ENCODE data around the gene SH3TC1.
A peak's percentile ranks its signal among the peaks of the same experiment; 100 is the strongest.

Gene SH3TC1

DNA sequence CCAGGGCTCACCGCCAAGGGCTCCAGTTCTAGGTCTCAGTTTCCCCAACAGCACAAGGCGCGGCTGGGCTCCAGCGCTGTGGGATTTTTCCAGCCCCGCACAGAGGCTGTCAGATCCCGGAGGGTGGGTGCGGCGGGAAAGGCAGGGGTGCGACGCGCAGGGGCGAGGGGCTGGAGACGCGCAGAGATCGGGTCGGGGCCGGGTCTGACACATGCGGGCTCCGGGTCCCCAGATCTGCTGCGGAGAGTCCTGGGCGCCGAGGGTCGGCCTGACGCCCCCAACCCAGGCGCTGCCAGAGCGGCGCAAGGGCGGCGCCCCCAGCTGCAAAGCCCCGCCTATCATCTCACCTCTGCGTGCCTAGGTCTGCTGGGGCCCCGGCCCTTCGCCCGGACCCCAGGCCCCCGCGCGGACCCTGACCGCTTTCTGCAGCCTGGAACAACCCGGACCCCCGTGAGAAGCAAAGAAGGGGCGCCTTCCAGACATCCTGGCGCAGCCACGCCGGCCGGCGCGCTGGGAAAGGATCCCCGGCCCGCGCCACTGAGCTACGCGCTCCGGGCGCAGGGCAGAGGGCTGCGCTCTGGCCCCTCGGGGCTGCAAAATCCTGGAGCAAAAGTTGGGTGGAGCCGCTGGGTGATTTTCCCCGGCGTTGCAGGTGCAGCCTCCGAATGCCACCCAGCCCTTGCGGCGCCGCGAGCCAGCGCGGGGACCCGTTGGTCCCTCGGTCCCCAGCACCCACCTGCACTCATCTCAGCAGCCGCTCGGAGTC lies 41.0 kb upstream of the SH3TC1 start:
- H3K27me3 Mint-ChIP-seq: no peaks in the 10 kb centered on the region
- peak overlapping the region; percentile 97 for H3K4me3 Mint-ChIP-seq
- no peak for DNase-seq (ENCODE audit: low spot score in 2 of 2)
- H3K36me3 Mint-ChIP-seq (ENCODE audit: insufficient read depth): peaks cover 6% of the 10 kb centered on the region
- H3K4me1 Mint-ChIP-seq: peaks cover 17% of the 10 kb centered on the region
- H3K27ac Mint-ChIP-seq (ENCODE audit: low read depth): no peak overlapping the region
- peak; percentile 1 for ATAC-seq (replicated peaks; ENCODE audit: extremely low read depth, poor library complexity, severe bottlenecking)
- no peaks in the 10 kb centered on the region for H3K9me3 Mint-ChIP-seq

DNA sequence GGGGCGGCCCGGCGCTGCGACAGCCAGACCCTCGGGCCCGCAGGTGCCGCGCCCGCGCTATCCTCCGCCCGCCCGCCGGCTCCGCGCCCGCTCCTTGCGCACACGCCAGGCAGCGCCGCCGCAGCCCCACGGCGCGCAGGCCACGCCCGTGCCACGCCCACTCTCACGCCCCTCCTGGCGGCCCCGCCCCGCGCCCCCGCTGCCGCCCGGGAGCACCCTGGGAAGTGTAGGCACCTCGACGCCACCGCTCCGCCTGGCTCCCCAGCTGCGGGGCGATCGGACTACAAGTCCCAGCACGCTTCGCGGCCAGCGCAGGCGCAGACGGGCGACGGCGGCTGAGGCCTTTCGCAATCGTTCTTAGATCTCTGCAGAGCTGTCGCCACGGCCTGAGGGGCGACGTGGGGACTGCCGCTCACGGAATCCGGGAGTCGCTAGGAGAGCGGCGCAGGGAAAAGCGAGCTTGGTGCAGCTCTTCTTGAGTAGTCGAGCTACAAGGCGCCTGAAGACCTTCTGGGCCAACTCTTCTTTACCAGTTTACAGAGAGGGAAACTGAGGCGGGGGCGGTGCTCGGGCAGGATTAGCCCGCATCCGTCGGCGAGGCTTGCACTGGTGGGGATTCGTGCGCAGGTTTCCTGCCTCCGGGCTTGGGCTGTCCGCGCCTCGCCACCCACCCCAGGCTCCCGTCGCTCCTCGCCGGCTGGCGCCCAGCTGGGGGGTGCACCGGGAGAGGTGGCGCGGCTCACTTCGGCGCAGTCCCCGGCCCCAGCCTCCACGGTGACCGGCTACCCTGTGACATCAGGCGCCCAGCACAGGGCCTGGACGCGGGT lies 40.2 kb upstream of the SH3TC1 start, which contains the start of gene ABLIM2:
Gene ABLIM2, minus strand, starts transcription at position 104 of the 827 bp plus-strand sequence. CDS start 124 bp downstream, outside the sequence.
- peak; percentile 99 for ATAC-seq (replicated peaks; ENCODE audit: extremely low read depth, poor library complexity, severe bottlenecking)
- H3K4me3 Mint-ChIP-seq: peak within 1 kb of the TSS; percentile 97

DNA sequence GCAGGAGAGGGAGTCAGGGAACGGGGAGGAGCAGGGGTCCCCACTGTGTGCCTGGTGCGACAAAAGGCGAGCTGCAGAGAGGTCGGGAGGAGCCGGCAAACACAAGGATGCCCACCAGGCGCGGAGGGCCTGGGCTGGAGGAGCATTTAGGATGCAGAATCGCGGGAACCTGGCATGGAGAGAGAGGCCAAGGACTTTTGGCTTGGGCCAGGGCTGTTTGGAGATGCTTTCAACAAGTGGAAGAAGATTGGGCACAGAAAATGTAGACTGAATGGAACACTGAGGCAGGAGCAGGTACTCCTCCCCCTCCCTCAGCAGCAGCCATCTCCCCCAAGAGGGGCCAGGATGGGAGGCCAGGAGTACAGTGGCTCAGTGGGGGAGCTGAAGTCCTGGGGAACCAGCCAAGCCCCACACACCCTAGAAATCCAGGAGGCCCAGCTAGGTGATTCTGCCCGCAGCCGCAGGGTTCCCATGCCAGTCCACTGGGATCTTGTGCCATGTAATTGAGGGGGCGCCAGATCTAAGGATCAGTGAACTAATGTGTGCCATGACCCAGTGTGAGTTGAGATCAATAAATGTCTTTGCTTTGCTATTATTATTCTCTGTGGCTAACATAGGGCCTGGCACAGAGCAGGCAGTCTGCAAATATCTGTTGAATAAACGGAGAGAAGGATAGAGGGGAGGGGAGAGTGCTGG lies 39.4 kb upstream of the SH3TC1 start:
- peak overlapping the region; percentile 51 for H3K27ac Mint-ChIP-seq (ENCODE audit: low read depth)
- ATAC-seq (replicated peaks; ENCODE audit: extremely low read depth, poor library complexity, severe bottlenecking): no peak
- H3K4me1 Mint-ChIP-seq: peaks cover 17% of the 10 kb centered on the region
- H3K27me3 Mint-ChIP-seq: no peaks in the 10 kb centered on the region
- no peaks in the 10 kb centered on the region for H3K9me3 Mint-ChIP-seq
- no peak for DNase-seq (ENCODE audit: low spot score in 2 of 2)
- peak overlapping the region; percentile 97 for H3K4me3 Mint-ChIP-seq
- H3K36me3 Mint-ChIP-seq (ENCODE audit: insufficient read depth): peaks cover 6% of the 10 kb centered on the region

More for the DNA sequence above, 40.2 kb upstream of the SH3TC1 start, which contains the start of gene ABLIM2:
- peaks cover 6% of the 10 kb centered on the region for H3K36me3 Mint-ChIP-seq (ENCODE audit: insufficient read depth)
- peak within 1 kb of the TSS; percentile 91 for H3K27ac Mint-ChIP-seq (ENCODE audit: low read depth)
- DNase-seq (ENCODE audit: low spot score in 2 of 2): peak; percentile 99
- H3K9me3 Mint-ChIP-seq: no peaks in the 10 kb centered on the region
- no peaks in the 10 kb centered on the region for H3K27me3 Mint-ChIP-seq
- H3K4me1 Mint-ChIP-seq: peaks cover 17% of the 10 kb centered on the region

DNA sequence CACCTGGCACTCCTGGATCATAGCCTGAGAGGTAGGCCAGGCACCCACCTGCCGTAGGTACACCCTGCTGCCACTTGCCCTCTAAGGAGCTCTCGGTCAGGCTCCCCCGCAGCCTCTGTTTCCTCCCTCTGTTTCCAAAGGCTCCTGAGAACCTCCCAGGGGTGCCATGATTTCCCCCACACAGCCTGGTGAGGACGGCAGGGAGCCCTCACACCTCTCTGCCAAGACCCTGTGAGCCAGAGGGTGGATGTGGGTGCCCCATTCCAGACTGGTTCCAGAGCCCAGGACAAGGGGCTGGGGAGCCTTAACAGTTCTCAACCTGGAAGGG lies 38.9 kb upstream of the SH3TC1 start:
- Mint-ChIP-seq H3K27ac (ENCODE audit: low read depth) (peak overlapping the region; percentile 51), H3K9me3 (no peaks in the 10 kb centered on the region), H3K4me1 (peaks cover 17% of the 10 kb centered on the region), H3K27me3 (no peaks in the 10 kb centered on the region), H3K36me3 (ENCODE audit: insufficient read depth) (peaks cover 6% of the 10 kb centered on the region), H3K4me3 (peak overlapping the region; percentile 97)
- no peak for ATAC-seq (replicated peaks; ENCODE audit: extremely low read depth, poor library complexity, severe bottlenecking)
- no peak for DNase-seq (ENCODE audit: low spot score in 2 of 2)

DNA sequence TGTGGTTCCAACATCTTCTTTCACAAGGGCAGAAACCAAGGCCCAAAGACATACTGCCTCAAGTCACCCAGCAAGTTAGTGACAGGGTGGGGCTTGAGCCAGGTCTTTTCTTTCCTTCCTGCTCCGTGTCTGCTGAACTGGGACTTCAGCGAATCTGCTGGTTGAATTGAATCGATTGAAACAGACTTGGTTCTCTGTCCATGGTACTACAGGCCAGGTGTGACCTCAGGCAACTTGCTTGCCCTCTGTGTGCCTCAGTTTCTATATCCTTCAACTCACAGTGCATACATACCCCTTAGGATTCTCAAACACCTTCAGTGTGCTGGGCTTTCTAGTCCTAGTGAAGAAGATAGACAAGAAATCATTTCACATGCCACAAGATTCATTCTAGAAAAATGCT lies 38.5 kb upstream of the SH3TC1 start:
- ATAC-seq (replicated peaks; ENCODE audit: extremely low read depth, poor library complexity, severe bottlenecking) (no peak), DNase-seq (ENCODE audit: low spot score in 2 of 2) (no peak)
- Mint-ChIP-seq H3K27ac (ENCODE audit: low read depth) (no peak overlapping the region), H3K36me3 (ENCODE audit: insufficient read depth) (peaks cover 6% of the 10 kb centered on the region), H3K9me3 (no peaks in the 10 kb centered on the region), H3K4me1 (peaks cover 17% of the 10 kb centered on the region), H3K27me3 (no peaks in the 10 kb centered on the region), H3K4me3 (peak overlapping the region; percentile 97)

DNA sequence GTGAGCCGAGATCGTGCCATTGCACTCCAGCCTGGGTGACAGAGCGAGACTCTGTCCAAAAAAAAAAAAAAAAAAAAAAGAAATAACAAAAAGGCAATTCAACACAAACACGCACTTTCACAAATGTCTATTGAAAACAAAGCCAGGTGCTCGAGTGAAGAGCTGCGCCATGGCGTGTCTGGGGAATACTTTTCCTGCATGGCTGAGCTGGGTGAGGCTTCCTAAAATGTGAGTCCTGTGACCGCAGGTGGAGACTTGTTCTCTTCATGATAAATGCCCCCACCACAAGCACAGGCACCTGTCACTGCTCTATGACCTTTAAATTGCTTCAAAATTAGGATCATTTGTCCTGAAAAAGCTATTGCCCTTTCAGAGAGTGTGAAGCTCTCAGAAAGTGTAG lies 36.5 kb upstream of the SH3TC1 start:
- Mint-ChIP-seq H3K27ac (ENCODE audit: low read depth) (no peak overlapping the region), H3K4me1 (peaks cover 17% of the 10 kb centered on the region), H3K27me3 (peaks cover 6% of the 10 kb centered on the region), H3K9me3 (no peaks in the 10 kb centered on the region), H3K36me3 (ENCODE audit: insufficient read depth) (peaks cover 6% of the 10 kb centered on the region), H3K4me3 (no peak overlapping the region)
- ATAC-seq (replicated peaks; ENCODE audit: extremely low read depth, poor library complexity, severe bottlenecking) (no peak), DNase-seq (ENCODE audit: low spot score in 2 of 2) (no peak)

DNA sequence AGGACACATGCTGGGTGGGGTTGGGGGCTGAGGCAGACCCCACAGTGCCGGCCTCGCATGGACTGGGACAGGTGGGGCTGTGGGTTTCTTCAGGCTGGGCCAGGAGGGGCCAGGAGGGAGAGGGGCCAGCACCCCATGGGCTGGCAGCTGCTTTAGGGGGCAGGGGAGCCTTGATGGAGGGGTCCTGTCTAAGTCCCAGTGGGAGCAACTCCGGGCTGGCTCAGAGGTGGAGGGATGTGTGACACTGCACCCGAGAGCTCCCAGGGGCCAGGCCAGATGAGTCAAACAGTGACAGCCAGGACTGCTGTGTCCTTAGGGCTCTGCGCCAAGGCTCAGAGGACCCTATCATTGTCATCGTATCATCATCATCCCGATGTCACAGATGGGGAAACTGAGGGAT lies 36.1 kb upstream of the SH3TC1 start:
- Mint-ChIP-seq H3K4me3 (no peak overlapping the region), H3K4me1 (peaks cover 17% of the 10 kb centered on the region)

DNA sequence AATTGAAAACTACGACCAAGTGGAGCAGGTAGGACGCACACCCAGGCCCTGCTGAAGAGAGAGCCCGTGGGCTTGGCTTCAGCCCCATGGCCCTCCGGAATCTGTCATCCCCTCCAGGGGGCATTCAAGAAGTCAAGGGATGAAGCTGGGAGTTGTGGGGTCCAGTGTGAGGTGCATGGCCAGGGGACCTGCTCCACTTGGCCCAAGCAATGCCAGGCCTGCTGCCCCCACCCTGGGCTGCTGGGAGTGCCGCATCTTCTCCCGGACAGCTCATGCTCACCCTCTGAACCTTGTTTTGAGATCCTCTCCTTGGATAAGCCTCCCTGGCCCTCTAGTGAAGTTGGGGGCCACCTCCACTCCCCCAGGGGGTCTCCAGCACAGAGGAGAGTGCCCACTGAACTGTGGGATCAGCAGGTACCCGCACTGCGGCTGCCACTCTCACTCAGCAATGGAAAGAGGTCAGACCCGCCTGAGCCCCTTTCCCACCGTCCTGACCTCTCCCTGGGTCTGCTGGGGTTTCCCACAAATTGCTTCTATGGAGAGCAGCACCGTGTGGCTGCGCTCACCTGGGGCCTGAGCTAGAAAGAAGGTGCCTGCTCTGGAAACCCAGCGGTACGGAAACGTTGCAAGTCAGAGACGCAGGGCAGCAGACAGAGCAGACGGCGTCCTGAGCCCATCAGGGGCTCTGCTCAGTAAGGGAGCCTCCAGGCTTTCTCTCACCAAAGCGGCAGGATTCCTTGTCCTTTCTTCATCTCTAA lies 35.5 kb upstream of the SH3TC1 start:
- Mint-ChIP-seq H3K4me1 (peaks cover 17% of the 10 kb centered on the region), H3K4me3 (no peak overlapping the region), H3K27me3 (peaks cover 7% of the 10 kb centered on the region), H3K9me3 (no peaks in the 10 kb centered on the region), H3K27ac (ENCODE audit: low read depth) (no peak overlapping the region), H3K36me3 (ENCODE audit: insufficient read depth) (peaks cover 6% of the 10 kb centered on the region)
- DNase-seq (ENCODE audit: low spot score in 2 of 2) (no peak), ATAC-seq (replicated peaks; ENCODE audit: extremely low read depth, poor library complexity, severe bottlenecking) (no peak)

More for the DNA sequence above, 36.1 kb upstream of the SH3TC1 start:
- H3K27me3 Mint-ChIP-seq: peaks cover 7% of the 10 kb centered on the region
- ATAC-seq (replicated peaks; ENCODE audit: extremely low read depth, poor library complexity, severe bottlenecking) (no peak), DNase-seq (ENCODE audit: low spot score in 2 of 2) (no peak)
- H3K27ac Mint-ChIP-seq (ENCODE audit: low read depth): no peak overlapping the region
- H3K36me3 Mint-ChIP-seq (ENCODE audit: insufficient read depth): peaks cover 6% of the 10 kb centered on the region
- H3K9me3 Mint-ChIP-seq: no peaks in the 10 kb centered on the region

DNA sequence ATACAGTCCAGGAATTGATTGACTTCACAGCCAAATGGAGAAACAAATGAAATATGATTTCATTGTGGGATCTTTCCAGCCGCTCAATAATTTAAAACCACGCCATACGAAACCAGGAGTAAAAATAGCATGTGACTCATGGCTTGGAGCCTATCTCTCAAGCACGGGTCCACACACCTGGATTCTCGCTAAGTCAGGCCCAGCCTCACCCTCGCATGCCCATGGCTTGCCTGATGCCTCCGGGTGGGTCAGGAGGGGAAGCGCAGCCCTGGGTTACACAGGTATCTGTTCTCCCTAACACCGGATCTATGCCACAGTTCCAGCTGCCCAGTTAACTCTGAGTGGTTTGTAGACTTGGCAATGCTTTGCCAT lies 34.9 kb upstream of the SH3TC1 start:
- Mint-ChIP-seq H3K27me3 (peaks cover 7% of the 10 kb centered on the region), H3K4me1 (peaks cover 11% of the 10 kb centered on the region), H3K27ac (ENCODE audit: low read depth) (no peak overlapping the region), H3K4me3 (no peak overlapping the region), H3K36me3 (ENCODE audit: insufficient read depth) (peaks cover 2% of the 10 kb centered on the region), H3K9me3 (no peaks in the 10 kb centered on the region)
- ATAC-seq (replicated peaks; ENCODE audit: extremely low read depth, poor library complexity, severe bottlenecking) (no peak), DNase-seq (ENCODE audit: low spot score in 2 of 2) (no peak)

DNA sequence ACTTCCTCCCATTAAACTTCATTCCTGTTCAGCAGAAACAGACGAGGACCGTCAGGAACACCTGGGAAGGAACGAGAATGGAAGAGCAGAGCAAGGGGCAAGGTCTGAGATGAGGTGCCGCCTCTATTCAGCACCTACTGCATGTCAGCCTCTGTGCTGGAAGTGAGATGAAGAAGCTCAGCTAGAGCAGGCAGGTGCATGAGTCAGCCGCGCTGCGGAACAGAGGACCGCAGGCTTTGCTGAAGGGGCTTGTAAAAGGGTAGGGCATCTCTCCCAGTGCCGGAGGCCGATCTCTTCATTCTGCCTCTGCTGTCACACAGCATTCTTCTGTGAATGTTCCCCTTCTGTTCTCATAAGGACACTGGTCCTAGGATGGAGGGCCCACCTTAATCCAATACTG lies 34.4 kb upstream of the SH3TC1 start:
- Mint-ChIP-seq H3K27ac (ENCODE audit: low read depth) (no peak overlapping the region), H3K36me3 (ENCODE audit: insufficient read depth) (peaks cover 2% of the 10 kb centered on the region), H3K27me3 (peaks cover 7% of the 10 kb centered on the region), H3K9me3 (no peaks in the 10 kb centered on the region), H3K4me1 (peaks cover 6% of the 10 kb centered on the region), H3K4me3 (no peak overlapping the region)
- DNase-seq (ENCODE audit: low spot score in 2 of 2): no peak
- ATAC-seq (replicated peaks; ENCODE audit: extremely low read depth, poor library complexity, severe bottlenecking): no peak

DNA sequence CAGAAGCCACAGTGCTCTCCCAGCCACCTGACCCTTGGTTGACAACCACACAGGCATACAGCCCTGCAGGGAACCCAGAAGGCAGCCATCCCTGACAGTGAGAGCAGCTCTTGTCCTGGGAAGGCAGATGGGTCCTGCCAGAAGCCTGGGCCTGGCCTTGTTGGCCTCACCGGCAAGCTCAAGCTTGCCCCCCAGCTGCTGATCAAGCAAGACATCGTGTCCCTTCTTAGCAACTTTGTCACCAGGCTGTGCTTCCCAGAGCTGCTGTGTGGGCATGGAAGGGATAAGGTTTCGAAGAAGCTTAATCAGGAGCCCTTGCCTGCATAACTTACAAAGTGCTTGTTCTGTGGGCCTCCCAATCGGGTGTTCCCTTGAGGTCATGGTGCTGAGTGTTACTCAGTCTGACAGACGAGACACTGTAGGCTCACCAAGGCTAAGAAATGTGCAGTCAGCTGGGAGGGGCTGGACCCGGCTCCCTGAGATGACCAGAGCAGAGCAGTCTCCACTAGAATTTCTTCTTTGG lies 33.7 kb upstream of the SH3TC1 start:
- H3K9me3 Mint-ChIP-seq: no peaks in the 10 kb centered on the region
- no peak overlapping the region for H3K27ac Mint-ChIP-seq (ENCODE audit: low read depth)
- no peak overlapping the region for H3K4me3 Mint-ChIP-seq
- peaks cover 7% of the 10 kb centered on the region for H3K27me3 Mint-ChIP-seq
- no peaks in the 10 kb centered on the region for H3K4me1 Mint-ChIP-seq
- H3K36me3 Mint-ChIP-seq (ENCODE audit: insufficient read depth): peaks cover 2% of the 10 kb centered on the region
- DNase-seq (ENCODE audit: low spot score in 2 of 2): no peak
- no peak for ATAC-seq (replicated peaks; ENCODE audit: extremely low read depth, poor library complexity, severe bottlenecking)

DNA sequence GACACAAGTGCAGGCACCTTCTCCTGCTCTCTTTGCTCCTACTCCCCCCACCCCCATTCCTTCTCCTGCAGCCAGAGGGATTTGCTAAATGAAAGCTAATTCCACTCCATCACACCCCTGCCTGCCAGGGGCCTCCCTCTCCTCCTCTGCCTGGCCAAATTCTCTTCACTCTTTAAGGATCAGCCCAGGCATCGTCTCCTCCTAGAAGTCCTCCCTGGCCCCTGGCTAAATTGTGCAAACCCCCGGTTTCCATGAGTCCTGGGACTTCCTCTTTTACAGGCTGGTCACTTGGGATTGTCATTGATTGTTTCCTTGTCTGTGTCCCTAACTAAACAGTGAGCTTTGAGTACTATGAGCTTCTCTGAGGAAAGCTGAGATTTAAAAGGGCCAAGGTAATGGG lies 31.8 kb upstream of the SH3TC1 start:
- no peak overlapping the region for H3K27ac Mint-ChIP-seq (ENCODE audit: low read depth)
- H3K9me3 Mint-ChIP-seq: no peaks in the 10 kb centered on the region
- no peak for ATAC-seq (replicated peaks; ENCODE audit: extremely low read depth, poor library complexity, severe bottlenecking)
- DNase-seq (ENCODE audit: low spot score in 2 of 2): no peak
- peaks cover 11% of the 10 kb centered on the region for H3K4me1 Mint-ChIP-seq
- H3K36me3 Mint-ChIP-seq (ENCODE audit: insufficient read depth): no peaks in the 10 kb centered on the region
- no peak overlapping the region for H3K4me3 Mint-ChIP-seq
- peaks cover 20% of the 10 kb centered on the region for H3K27me3 Mint-ChIP-seq
